Neural progenitor cell (in vitro differentiated cells): ENCODE measurements around the gene GCAT.

Experiments
- EZH2 ChIP-seq: fragments of 200-600 bp; sonication (generic); IDR thresholded peaks from 2 replicates; pipeline ENCODE4 v1.6.1; 2017; ENCODE audit warnings: antibody characterized with exemption, mild to moderate bottlenecking, moderate library complexity
- EZH2phosphoT487 ChIP-seq: fragments of 200-600 bp; sonication (generic); IDR thresholded peaks from 2 replicates; pipeline ENCODE4 v1.6.1; 2017; ENCODE audit warnings: antibody characterized with exemption
- TF ChIP-seq, protein P1 (sequence below): fragments of 200-600 bp; sonication (generic); IDR thresholded peaks from 2 replicates; pipeline ENCODE4 v1.5.1; 2017; ENCODE audit warnings: antibody characterized with exemption, mild to moderate bottlenecking

GRCh38 chr22:37771702-37772427, 35.9 kb upstream of the GCAT start:
- TF ChIP-seq, protein P1, sequence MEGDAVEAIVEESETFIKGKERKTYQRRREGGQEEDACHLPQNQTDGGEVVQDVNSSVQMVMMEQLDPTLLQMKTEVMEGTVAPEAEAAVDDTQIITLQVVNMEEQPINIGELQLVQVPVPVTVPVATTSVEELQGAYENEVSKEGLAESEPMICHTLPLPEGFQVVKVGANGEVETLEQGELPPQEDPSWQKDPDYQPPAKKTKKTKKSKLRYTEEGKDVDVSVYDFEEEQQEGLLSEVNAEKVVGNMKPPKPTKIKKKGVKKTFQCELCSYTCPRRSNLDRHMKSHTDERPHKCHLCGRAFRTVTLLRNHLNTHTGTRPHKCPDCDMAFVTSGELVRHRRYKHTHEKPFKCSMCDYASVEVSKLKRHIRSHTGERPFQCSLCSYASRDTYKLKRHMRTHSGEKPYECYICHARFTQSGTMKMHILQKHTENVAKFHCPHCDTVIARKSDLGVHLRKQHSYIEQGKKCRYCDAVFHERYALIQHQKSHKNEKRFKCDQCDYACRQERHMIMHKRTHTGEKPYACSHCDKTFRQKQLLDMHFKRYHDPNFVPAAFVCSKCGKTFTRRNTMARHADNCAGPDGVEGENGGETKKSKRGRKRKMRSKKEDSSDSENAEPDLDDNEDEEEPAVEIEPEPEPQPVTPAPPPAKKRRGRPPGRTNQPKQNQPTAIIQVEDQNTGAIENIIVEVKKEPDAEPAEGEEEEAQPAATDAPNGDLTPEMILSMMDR: no peak
- TF ChIP-seq EZH2 (no peak), EZH2phosphoT487 (no peak)
